HepG2 (cell line): ENCODE measurements around the gene HSPA1B. TPM values are rescaled to one million over a fixed set of nuclear protein-coding genes. Genes with fewer than 3 reads are reported as not detected.
A peak's percentile ranks its signal among the peaks of the same experiment; 100 is the strongest.

Experiments
- ASH2L ChIP-seq: fragments of 300-600, 200-600 bp; sonication (generic); IDR thresholded peaks from 2 replicates; pipeline ENCODE4 v1.7.0; 2017; ENCODE audit warnings: low read depth, mild to moderate bottlenecking, moderate library complexity, mixed read lengths, low read length; ENCODE audit not compliant: insufficient read length
- ATAD3A ChIP-seq: sonication (generic); formaldehyde crosslinking; IDR thresholded peaks from 2 replicates; pipeline ENCODE4 v1.4.0; 2020; ENCODE audit warnings: missing genetic modification reagents
- HNRNPK ChIP-seq: fragments of 200-400 bp; formaldehyde crosslinking; IDR thresholded peaks from 2 replicates; pipeline ENCODE4 v1.6.1; 2018; ENCODE audit warnings: low read length, low read depth, moderate library complexity, mild to moderate bottlenecking; ENCODE audit not compliant: poor library complexity, severe bottlenecking
- HOMEZ ChIP-seq: IDR thresholded peaks from 2 replicates; pipeline ENCODE4 v1.6.1; 2016; ENCODE audit warnings: low read depth
- MAF1 ChIP-seq: sonication (generic); formaldehyde crosslinking; IDR thresholded peaks from 2 replicates; pipeline ENCODE4 v1.5.0; 2020; ENCODE audit warnings: missing genetic modification reagents, borderline replicate concordance
- MATR3 ChIP-seq: sonication (generic); formaldehyde crosslinking; IDR thresholded peaks from 2 replicates; pipeline ENCODE4 v1.4.0; 2020; ENCODE audit warnings: missing genetic modification reagents
- MEF2D ChIP-seq: sonication (generic); formaldehyde crosslinking; IDR thresholded peaks from 2 replicates; pipeline ENCODE4 v1.5.1; 2020; ENCODE audit warnings: mild to moderate bottlenecking, missing genetic modification reagents
- TSC22D2 ChIP-seq: sonication (generic); formaldehyde crosslinking; IDR thresholded peaks from 2 replicates; pipeline ENCODE4 v1.5.1; 2020; ENCODE audit warnings: missing genetic modification reagents, mild to moderate bottlenecking, borderline replicate concordance
- ZFP1 ChIP-seq: IDR thresholded peaks from 2 replicates; pipeline ENCODE4 v1.6.1; 2016
- ZFY ChIP-seq: sonication (generic); formaldehyde crosslinking; IDR thresholded peaks from 2 replicates; pipeline ENCODE4 v1.4.0; 2020; ENCODE audit warnings: missing genetic modification reagents
- ZNF17 ChIP-seq: sonication (generic); formaldehyde crosslinking; IDR thresholded peaks from 2 replicates; pipeline ENCODE4 v1.5.0; 2020; ENCODE audit warnings: mild to moderate bottlenecking, missing genetic modification reagents
- polyA plus RNA-seq, 8 experiments: library from polyadenylated mRNA; depleted of rRNA in 3 of 8; stranded (reverse) in 7 of 8; unstranded in 1 of 8; fragments of >200 nt; fragmentation: Illumina TruSeq in 4 of 8; extraction: Trizol in 4 of 8; gene quantifications; 2 replicates each; pipeline versions ENCODE4 v1.2.1 to v1.2.3, GENCODE V29; 2011 to 2016; ENCODE audit warnings: low read depth in 4 of 8, missing spikeins in 1 of 8, mixed read lengths in 1 of 8; ENCODE audit not compliant: insufficient read depth in 1 of 8
- total RNA-seq, 5 experiments: library from RNA; depleted of rRNA; stranded (reverse); fragments of >200 nt; fragmentation: Illumina TruSeq; extraction: Trizol; gene quantifications; 2 replicates each; pipeline ENCODE4 v1.2.3, GENCODE V29; 2016; ENCODE audit warnings: low read depth in 1 of 5
- TF ChIP-seq, protein P1 (sequence below): sonication (generic); formaldehyde crosslinking; IDR thresholded peaks from 2 replicates; pipeline ENCODE4 v1.5.1; 2020; ENCODE audit warnings: mild to moderate bottlenecking, missing genetic modification reagents, borderline replicate concordance
- TF ChIP-seq, protein P2 (sequence below), 2 experiments: sonication (generic) in 1 of 2; formaldehyde crosslinking in 1 of 2; IDR thresholded peaks; 2 replicates each; pipeline versions ENCODE4 v1.4.0 to v1.6.1; 2018 to 2020; ENCODE audit warnings: missing genetic modification reagents in 2 of 2, borderline replicate concordance in 1 of 2, low read depth in 1 of 2, mild to moderate bottlenecking in 1 of 2, missing biosample characterization in 1 of 2
- TF ChIP-seq, protein P3 (sequence below): sonication (generic); formaldehyde crosslinking; IDR thresholded peaks from 2 replicates; pipeline ENCODE4 v1.4.0; 2020; ENCODE audit warnings: missing genetic modification reagents
- TF ChIP-seq, protein P4 (sequence below): sonication (generic); formaldehyde crosslinking; IDR thresholded peaks from 2 replicates; pipeline ENCODE4 v1.5.1; 2020; ENCODE audit warnings: missing genetic modification reagents, mild to moderate bottlenecking, borderline replicate concordance

HSPA1B gene
- total and polyA plus RNA-seq, 2 of the 13 experiments (the other 11 are each of a cell fraction or from before 2014, with no cell fraction given): 26.0 to 186 TPM

DNA sequence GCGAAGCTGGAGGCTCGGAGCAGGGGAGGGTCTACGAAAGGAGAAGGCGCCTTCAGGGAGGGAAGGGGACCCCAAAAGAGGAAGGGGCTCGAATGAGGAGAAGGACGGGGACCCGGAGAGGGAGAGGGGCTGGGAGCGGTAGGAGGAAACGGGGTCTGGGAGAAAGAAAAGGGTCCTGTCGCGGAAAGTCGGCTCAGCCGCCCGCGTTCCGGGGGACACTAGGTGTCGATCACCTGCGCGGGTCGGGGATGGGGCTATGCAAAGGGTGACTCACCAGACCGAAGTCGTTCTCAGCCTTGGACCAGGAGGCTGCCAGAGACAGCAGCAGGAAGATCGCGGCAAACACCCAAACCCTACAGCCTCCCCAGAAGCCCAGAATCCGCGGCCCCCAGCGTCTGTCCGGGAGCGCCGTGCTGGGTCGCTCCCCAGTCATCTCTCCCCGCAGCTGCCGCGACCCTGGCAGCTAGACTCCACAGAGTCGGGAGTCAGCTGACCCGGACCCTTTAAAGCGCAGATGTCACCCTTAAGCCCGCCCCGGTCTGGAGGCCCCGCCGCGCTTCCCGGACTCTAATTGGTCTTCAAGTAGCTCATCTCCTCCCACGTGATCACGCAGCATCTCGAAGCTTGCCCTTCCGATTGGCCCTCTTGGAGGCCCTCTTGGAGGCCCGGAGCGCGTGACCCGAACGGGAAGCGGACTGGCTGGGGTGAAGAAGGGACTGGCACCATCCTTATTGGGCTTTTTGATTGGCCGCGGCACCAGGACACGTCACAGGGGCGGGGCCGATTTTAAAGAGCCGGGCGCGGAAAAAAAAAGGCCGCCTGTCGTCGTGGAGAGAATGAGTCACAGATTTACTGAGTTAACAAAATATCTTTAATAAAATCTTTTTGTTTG is 35.1 kb downstream of the HSPA1B start, which contains the start of gene NEU1 (continued):
- TF ChIP-seq TSC22D2 (CRISPR knock-in tag) (peak; percentile 98), ZFP1 (CRISPR knock-in tag) (peak; percentile 79), ZNF17 (CRISPR knock-in tag) (no peak), MEF2D (peak; percentile 86), MATR3 (CRISPR knock-in tag) (no peak), HNRNPK (peak; percentile 82), ASH2L (peak; percentile 43), ZFY (peak; percentile 69), ATAD3A (CRISPR knock-in tag) (no peak), MAF1 (CRISPR knock-in tag) (peak; percentile 83; the same call in 1 of the 2 replicates), HOMEZ (CRISPR knock-in tag) (peak; percentile 87)
- TF ChIP-seq, protein P1, sequence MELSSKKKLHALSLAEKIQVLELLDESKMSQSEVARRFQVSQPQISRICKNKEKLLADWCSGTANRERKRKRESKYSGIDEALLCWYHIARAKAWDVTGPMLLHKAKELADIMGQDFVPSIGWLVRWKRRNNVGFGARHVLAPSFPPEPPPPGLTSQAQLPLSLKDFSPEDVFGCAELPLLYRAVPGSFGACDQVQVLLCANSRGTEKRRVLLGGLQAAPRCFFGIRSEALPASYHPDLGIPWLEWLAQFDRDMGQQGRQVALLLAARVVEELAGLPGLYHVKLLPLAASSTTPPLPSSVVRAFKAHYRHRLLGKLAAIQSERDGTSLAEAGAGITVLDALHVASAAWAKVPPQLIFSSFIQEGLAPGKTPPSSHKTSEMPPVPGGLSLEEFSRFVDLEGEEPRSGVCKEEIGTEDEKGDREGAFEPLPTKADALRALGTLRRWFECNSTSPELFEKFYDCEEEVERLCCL (CRISPR knock-in tag): 0 out of 2 replicates have a peak, but pooled peaks have one; percentile 66
- TF ChIP-seq, protein P2, sequence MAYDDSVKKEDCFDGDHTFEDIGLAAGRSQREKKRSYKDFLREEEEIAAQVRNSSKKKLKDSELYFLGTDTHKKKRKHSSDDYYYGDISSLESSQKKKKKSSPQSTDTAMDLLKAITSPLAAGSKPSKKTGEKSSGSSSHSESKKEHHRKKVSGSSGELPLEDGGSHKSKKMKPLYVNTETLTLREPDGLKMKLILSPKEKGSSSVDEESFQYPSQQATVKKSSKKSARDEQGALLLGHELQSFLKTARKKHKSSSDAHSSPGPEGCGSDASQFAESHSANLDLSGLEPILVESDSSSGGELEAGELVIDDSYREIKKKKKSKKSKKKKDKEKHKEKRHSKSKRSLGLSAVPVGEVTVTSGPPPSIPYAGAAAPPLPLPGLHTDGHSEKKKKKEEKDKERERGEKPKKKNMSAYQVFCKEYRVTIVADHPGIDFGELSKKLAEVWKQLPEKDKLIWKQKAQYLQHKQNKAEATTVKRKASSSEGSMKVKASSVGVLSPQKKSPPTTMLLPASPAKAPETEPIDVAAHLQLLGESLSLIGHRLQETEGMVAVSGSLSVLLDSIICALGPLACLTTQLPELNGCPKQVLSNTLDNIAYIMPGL (CRISPR knock-in tag; IDR thresholded peaks at IDR 0.05; ENCODE audit: borderline replicate concordance in 1 of 2, low read depth in 1 of 2): peak; percentile 57 to 67; a peak in 2 of 4 replicates
- TF ChIP-seq, protein P3, sequence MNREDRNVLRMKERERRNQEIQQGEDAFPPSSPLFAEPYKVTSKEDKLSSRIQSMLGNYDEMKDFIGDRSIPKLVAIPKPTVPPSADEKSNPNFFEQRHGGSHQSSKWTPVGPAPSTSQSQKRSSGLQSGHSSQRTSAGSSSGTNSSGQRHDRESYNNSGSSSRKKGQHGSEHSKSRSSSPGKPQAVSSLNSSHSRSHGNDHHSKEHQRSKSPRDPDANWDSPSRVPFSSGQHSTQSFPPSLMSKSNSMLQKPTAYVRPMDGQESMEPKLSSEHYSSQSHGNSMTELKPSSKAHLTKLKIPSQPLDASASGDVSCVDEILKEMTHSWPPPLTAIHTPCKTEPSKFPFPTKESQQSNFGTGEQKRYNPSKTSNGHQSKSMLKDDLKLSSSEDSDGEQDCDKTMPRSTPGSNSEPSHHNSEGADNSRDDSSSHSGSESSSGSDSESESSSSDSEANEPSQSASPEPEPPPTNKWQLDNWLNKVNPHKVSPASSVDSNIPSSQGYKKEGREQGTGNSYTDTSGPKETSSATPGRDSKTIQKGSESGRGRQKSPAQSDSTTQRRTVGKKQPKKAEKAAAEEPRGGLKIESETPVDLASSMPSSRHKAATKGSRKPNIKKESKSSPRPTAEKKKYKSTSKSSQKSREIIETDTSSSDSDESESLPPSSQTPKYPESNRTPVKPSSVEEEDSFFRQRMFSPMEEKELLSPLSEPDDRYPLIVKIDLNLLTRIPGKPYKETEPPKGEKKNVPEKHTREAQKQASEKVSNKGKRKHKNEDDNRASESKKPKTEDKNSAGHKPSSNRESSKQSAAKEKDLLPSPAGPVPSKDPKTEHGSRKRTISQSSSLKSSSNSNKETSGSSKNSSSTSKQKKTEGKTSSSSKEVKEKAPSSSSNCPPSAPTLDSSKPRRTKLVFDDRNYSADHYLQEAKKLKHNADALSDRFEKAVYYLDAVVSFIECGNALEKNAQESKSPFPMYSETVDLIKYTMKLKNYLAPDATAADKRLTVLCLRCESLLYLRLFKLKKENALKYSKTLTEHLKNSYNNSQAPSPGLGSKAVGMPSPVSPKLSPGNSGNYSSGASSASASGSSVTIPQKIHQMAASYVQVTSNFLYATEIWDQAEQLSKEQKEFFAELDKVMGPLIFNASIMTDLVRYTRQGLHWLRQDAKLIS (CRISPR knock-in tag): no peak
- TF ChIP-seq, protein P4, sequence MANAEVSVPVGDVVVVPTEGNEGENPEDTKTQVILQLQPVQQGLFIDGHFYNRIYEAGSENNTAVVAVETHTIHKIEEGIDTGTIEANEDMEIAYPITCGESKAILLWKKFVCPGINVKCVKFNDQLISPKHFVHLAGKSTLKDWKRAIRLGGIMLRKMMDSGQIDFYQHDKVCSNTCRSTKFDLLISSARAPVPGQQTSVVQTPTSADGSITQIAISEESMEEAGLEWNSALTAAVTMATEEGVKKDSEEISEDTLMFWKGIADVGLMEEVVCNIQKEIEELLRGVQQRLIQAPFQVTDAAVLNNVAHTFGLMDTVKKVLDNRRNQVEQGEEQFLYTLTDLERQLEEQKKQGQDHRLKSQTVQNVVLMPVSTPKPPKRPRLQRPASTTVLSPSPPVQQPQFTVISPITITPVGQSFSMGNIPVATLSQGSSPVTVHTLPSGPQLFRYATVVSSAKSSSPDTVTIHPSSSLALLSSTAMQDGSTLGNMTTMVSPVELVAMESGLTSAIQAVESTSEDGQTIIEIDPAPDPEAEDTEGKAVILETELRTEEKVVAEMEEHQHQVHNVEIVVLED (CRISPR knock-in tag): peak; percentile 86
